ENCODE measurements around the gene MTOR.
"Not testable (repeated sequence)": the region's sequence is repeated elsewhere in the genome, so short reads cannot be mapped to it uniquely, and the experiment has no call there.

MTOR gene

GRCh38 chr1:11279630-11280029 lies 17.3 kb upstream of the MTOR start:
- DNase-seq = no peak

DNA sequence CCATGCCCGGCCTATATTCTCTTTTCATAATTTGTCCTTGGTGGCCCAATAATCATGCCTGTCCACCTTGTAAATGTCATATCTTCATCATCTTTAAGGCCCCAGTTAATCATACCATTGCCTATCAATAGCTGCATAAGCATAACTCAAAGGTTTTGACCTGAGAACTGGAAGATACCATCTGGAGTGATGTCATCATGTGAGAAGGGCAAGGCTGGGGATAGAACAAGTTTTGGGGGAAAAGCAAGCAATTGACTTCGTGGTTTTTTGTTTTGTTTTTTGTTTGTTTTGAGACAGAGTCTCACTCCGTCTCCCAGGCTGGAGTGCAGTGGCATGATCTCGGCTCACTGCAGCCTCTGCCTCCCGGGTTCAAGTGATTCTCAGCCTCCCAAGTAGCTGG lies 16.8 kb upstream of the MTOR start:
- no peak for DNase-seq

DNA sequence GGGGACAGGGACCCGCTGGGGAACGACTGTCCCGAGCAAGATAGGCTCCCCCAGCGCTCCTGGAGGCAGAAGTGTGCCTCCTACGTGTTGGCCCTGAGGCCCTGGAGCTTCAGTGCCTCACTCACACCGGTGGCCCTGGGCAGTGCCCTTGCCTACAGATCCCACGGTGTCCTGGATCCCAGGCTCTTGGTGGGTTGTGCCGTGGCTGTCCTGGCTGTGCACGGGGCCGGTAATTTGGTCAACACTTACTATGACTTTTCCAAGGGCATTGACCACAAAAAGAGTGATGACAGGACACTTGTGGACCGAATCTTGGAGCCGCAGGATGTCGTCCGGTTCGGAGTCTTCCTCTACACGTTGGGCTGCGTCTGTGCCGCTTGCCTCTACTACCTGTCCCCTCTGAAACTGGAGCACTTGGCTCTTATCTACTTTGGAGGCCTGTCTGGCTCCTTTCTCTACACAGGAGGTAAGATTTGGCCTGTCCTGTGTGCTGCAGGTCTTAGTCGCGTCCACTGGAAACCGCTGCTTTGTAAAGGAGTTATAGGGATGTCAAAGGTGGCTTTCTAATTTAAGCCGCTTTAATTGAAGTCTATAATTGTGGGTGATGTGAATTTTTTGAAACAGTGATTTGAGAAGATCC lies 11.4 kb upstream of the MTOR start:
- no peak for DNase-seq

DNA sequence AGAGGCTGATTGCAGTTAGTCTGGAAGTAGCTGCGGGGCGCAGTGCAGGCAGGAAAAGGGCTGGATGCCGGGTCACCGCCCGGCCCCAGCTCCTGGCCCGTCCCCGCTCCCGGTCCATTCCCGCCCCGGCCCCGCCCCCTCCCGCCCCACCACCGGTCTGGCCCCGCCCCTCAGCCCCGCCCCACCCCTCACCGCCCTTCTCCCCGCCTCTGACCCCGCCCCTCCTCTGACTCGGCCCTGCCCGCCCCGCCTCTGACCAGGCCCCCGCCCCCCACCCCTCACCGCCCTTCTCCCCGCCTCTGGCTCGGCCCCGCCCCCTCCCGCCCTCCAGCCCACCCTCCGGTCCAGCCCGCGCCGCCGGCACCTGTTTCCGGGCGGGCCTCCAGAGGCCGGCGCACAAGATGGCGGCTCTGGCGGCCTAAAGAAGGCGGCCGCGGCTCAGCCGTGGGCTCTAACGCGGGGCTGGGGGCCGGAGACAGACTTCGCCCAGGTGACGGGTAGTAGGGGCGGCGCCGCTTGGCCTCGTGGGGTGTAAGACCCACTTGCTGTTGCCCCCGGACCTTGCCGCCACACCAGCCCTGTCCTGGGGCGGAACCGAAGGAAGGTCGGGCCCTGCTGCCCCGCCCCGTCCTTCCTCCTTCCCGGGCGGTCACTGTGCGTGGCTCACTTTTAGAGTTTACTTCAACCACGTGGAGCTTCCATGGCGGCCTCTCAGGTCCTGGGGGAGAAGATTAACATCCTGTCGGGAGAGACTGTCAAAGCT lies 10.7 kb upstream of the MTOR start, which contains the start of gene UBIAD1:
Gene UBIAD1 (plus strand): TSS at position 367 of the 763 bp plus-strand sequence. CDS start 334 bp downstream, at position 701.
- DNase-seq = peak; percentile 84

GRCh38 chr1:11272544-11272831 lies 10.1 kb upstream of the MTOR start:
- no peak for DNase-seq

- not testable (repeated sequence) for DNase-seq
Observed at GRCh38 chr1:11267350-11268337, 5.3 kb upstream of the MTOR start.

- no peak for DNase-seq
Observed at GRCh38 chr1:11266268-11267074, 4.1 kb upstream of the MTOR start.

DNA sequence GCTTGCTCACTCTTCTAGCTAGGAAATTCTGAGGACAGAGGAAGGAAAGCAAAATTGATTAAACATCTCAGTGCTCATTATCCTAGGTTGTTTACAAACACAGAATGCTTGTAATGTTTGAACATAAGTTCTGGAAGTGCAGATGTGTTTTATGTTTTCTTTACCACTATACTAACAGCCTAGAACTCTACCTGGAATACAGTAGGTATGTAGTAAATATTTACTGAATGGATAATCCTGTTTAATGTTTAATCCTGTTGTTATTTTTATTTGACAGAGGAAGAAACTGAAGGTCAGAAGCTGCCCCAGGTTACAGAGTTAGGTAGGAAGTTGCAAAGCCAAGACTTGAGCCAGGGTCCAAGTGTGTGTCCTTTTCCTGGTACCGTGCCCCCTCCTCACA lies 6.1 kb downstream of the MTOR start:
- DNase-seq = no peak

GRCh38 chr1:11253226-11253625 lies 9.1 kb downstream of the MTOR start:
- DNase-seq = no peak

GRCh38 chr1:11252538-11252937 lies 9.8 kb downstream of the MTOR start:
- DNase-seq = no peak

GRCh38 chr1:11248169-11248568 lies 14.2 kb downstream of the MTOR start:
- no peak for DNase-seq

GRCh38 chr1:11245904-11246719 lies 16.2 kb downstream of the MTOR start:
- DNase-seq = no peak

DNA sequence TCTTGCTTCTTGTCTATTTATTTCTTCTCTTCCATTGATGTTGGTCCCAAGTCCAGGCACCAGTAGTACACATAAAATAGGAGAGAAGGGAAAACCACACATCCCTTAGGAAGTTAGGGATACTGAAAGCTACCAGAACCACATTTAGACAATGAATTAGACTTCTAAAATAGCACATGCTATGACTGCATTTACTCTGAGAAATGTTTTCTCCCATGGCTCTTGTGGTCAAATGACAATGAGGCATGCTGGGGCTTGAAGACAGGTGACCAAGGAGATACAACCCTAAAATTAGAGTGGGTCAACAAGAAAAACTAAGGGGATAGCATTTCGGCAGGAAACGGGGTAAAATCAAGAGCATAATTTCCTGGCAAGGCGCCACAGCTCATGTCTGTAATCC lies 17.1 kb downstream of the MTOR start:
- DNase-seq = no peak

- DNase-seq = no peak
Observed at GRCh38 chr1:11238311-11238710, 24.0 kb downstream of the MTOR start.

- DNase-seq = no peak
Observed at GRCh38 chr1:11237356-11237755, 25.0 kb downstream of the MTOR start.

DNA sequence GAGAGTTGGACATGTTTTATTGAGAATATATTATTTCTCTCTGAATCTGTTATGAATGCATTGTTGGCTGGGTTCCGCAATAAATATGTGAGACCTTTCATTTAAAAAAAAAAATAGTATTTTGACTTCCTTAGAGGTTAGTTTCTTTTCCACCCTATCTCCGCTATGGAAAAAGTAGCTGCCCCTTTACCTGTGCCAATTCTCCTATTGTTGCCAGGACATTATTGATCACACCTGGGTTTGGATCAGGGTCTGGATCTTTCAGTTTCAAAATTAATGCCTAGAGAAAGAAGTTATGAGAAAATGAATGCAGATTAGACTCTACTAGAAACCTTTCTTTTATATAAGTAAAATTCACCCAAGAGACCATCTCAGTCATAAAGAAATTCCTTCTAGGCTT lies 29.1 kb downstream of the MTOR start:
- no peak for DNase-seq

DNA sequence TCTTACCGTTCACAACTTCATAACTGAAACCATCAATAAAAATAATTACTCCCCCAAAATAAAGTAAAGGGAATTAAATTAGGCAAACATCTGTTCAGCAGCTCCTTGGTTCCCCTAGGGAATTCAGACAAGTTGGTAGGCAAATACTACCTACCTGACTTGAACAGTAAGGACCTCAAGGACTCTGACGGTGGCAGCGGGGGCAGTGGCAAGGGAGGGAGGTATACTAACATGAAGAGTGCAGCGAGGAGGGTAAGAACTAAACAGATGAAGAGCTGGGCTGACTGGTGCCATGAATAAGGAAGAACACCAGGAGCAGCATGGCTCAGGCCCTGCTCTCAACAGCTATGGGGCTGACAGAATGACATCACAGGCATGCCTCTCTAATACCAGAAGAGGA lies 33.1 kb downstream of the MTOR start:
- no peak for DNase-seq

- no peak for DNase-seq
Observed at GRCh38 chr1:11227106-11228077, 35.0 kb downstream of the MTOR start.

DNA sequence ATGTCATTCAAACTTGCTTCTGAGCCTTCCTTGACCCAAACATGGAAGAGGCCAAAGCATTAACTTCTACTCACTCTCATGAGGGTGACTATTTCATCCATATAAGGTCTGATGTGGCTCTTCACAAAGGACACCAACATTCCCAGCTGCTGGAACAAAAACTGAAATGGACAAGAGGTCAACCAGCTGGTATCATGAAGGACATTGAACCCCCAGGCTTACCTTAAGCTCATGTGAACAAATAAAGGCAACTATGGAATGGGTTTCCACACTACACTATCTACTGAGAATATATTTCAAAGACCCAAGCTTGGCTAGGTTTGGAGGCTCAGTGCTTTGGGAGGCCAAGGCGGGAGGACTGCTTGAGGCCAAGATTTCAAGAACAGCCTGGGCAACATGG lies 46.3 kb downstream of the MTOR start:
- DNase-seq = no peak

DNA sequence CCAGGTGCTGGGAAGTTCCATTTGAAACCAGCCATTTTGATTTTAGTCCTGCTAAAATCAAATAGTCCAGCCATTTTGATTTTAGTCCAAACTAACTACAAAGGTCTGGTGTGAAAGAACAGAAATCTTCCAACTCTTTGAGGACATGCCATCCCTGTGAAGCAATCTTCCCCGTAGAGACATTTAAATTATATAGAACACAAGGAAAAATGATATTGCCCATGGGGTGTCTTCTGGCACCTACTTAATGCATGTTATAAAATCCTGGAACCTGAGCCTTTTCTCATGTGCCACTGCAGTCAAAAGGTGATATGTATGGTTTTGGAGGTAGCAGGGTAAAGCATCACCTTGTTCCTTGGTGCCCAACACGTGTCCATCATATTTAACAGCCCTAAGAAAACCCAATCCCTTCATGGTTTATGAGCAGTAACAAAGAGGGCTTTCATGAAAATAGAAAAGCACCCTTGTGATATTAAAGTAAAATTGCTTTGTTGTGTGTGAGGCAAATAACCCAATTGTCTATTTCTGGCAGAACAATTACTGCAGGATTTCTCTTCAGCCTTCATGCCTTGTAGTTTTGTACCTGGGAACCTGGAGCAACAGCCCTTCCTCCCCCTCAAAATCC lies 46.9 kb downstream of the MTOR start:
- no peak for DNase-seq

Measured in effector CD8-positive, alpha-beta T cell (primary cell).